ENCODE data around the gene ARL2.

ARL2 gene

DNA sequence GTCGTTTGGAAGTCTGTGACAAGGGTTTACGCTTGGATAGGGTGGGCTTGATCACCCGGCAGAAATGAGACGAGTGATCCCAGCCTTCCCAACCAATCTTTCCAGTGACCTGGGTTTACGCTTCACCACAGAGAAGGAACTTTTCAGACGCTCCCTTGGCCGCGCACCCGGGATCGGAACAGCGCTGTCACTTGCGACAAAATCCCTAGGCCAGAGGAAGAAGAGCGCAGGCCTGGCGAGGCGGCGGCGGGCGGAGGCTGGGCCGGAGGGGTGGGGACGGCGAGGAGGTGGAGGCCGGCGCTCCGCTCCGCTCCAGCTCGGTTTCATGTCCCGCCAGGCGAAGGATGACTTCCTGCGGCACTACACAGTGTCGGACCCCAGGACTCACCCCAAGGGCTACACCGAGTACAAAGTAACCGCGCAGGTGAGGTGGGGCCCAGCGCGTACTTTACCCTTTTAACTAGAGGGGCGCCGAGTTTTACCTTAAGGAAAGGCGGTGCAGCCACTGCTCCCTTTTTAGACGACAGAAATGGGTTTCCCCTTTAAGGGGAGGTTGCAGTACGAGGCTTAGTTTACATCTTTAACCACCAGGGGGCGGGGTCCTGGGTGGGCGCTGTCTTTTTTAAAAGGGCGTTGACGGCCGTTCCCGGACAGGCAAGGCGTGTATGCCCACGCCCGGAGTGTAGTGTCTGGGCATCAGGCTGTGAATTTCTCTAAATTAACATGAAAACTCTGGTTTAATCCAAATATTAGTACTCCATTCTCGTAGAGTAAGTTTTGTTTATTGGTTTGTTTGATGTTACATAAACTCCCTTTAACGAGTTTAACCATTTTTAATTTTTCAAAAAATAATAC, 13.5 kb downstream of the ARL2 start, which contains the start of gene SNX15:
SNX15 (plus strand) TSS at position 227 of the 855 bp plus-strand sequence; CDS start at position 326, 99 bp downstream.
- TF ChIP-seq, protein P1, sequence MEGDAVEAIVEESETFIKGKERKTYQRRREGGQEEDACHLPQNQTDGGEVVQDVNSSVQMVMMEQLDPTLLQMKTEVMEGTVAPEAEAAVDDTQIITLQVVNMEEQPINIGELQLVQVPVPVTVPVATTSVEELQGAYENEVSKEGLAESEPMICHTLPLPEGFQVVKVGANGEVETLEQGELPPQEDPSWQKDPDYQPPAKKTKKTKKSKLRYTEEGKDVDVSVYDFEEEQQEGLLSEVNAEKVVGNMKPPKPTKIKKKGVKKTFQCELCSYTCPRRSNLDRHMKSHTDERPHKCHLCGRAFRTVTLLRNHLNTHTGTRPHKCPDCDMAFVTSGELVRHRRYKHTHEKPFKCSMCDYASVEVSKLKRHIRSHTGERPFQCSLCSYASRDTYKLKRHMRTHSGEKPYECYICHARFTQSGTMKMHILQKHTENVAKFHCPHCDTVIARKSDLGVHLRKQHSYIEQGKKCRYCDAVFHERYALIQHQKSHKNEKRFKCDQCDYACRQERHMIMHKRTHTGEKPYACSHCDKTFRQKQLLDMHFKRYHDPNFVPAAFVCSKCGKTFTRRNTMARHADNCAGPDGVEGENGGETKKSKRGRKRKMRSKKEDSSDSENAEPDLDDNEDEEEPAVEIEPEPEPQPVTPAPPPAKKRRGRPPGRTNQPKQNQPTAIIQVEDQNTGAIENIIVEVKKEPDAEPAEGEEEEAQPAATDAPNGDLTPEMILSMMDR (IDR thresholded peaks at IDR 0.05), result peak; percentile 42; the same call in 1 of the 2 replicates

DNA sequence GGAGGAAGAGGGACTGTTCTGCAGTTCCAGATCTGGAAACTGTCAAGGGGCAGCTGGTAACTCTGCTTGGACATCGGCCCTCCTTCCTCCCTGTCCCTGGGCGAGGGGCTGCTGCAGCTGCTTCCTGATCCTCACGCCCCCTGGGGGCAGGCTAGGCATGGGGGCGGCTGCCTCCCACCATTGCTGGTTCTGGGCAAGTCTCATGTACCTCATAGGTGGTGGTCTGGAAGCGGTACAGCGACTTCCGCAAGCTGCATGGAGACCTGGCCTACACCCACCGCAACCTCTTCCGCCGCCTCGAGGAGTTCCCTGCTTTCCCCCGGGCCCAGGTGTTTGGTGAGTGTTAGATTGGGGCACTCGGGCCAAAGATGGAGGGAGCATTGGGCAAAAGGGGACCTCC, 18.3 kb downstream of the ARL2 start:
- TF ChIP-seq, protein P1 (IDR thresholded peaks at IDR 0.05), result no peak

GRCh38 chr11:65034423-65034822, 20.5 kb downstream of the ARL2 start:
- TF ChIP-seq, protein P1 (IDR thresholded peaks at IDR 0.05), result no peak

GRCh38 chr11:65035579-65035978, 21.6 kb downstream of the ARL2 start:
- TF ChIP-seq, protein P1 (IDR thresholded peaks at IDR 0.05), result no peak

GRCh38 chr11:65036931-65037330, 23.0 kb downstream of the ARL2 start:
- TF ChIP-seq, protein P1 (IDR thresholded peaks at IDR 0.05), result no peak; the same call in 1 of the 2 replicates

DNA sequence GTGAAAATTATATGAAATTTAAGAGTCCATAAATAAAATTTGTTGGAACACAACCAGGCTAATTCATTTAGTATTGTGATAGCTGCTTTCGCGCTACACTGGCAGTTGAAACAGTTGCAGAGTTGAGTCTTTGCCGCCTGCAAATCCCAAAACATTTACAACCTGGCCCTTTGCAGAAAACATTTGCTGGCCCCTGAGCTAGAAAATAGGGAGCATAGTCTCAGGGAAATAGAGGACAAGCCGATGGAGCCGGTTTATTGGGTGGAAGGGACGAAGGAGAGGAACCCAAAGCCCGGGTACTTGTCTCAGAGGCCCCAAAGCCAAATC, 26.5 kb downstream of the ARL2 start:
- TF ChIP-seq, protein P1 (IDR thresholded peaks at IDR 0.05), result no peak

GRCh38 chr11:65040847-65041622, 27.1 kb downstream of the ARL2 start, which contains the start of gene SAC3D1:
Gene SAC3D1 (plus strand): TSS chr11:65041210. CDS start chr11:65041293, 83 bp downstream.
- TF ChIP-seq, protein P1 (IDR thresholded peaks at IDR 0.05), result no peak
